GM23338 (cell line): ENCODE measurements around the gene ING4. TPM values are rescaled to one million over a fixed set of nuclear protein-coding genes. Genes with fewer than 3 reads are reported as not detected.
A peak's percentile ranks its signal among the peaks of the same experiment; 100 is the strongest.

Source experiments
- ATAC-seq: fragments of 200-7000 bp; cut with Tn5 transposase; 3 replicates; pipeline ENCODE4 v1.9.1; 2020
- DNase-seq: peaks from one replicate; pipeline ENCODE4 v3.0.0-alpha.2; 2015; ENCODE audit warnings: low spot score
- H2AFZ ChIP-seq: fragments of 200-600 bp; sonication (generic); 2 replicates; pipeline ENCODE4 v1.8.0; 2016; ENCODE audit warnings: antibody characterized with exemption, mild to moderate bottlenecking, moderate library complexity
- H3F3A ChIP-seq: fragments of 200-600 bp; sonication (generic); replicated peaks from 2 replicates; pipeline ENCODE4 v1.8.0; 2017; ENCODE audit warnings: antibody characterized with exemption, mixed run types, low read depth
- H3K27ac ChIP-seq: fragments of 200-600 bp; sonication (generic); 2 replicates; pipeline ENCODE4 v1.6.1; 2016; ENCODE audit warnings: low read depth
- H3K27me3 ChIP-seq: fragments of 200-600 bp; sonication (generic); 2 replicates; pipeline ENCODE4 v1.8.0; 2016; ENCODE audit warnings: mild to moderate bottlenecking, mixed run types, moderate library complexity; ENCODE audit not compliant: insufficient read depth
- H3K36me3 ChIP-seq: fragments of 200-600 bp; sonication (generic); 2 replicates; pipeline ENCODE4 v1.8.0; 2016; ENCODE audit warnings: mild to moderate bottlenecking; ENCODE audit not compliant: insufficient read depth
- H3K4me1 ChIP-seq: fragments of 200-600 bp; sonication (generic); 2 replicates; pipeline ENCODE4 v1.8.0; 2016; ENCODE audit warnings: mild to moderate bottlenecking, moderate library complexity; ENCODE audit not compliant: insufficient read depth
- H3K4me2 ChIP-seq: fragments of 200-600 bp; sonication (generic); 2 replicates; pipeline ENCODE4 v1.7.1; 2017; ENCODE audit warnings: mixed run types
- H3K4me3 ChIP-seq: fragments of 200-600 bp; sonication (generic); 2 replicates; pipeline ENCODE4 v1.6.1; 2016; ENCODE audit warnings: mixed run types
- H3K79me2 ChIP-seq: fragments of 200-600 bp; sonication (generic); replicated peaks from 2 replicates; pipeline ENCODE4 v1.8.0; 2017; ENCODE audit warnings: mild to moderate bottlenecking; ENCODE audit not compliant: insufficient read depth
- H3K9me2 ChIP-seq: fragments of 200-600 bp; sonication (generic); 2 replicates; pipeline ENCODE4 v1.8.0; 2017; ENCODE audit not compliant: insufficient read depth
- H4K20me1 ChIP-seq: fragments of 200-600 bp; sonication (generic); replicated peaks from 2 replicates; pipeline ENCODE4 v1.8.0; 2017; ENCODE audit warnings: mild to moderate bottlenecking; ENCODE audit not compliant: insufficient read depth
- H3K27ac Mint-ChIP-seq: 2 replicates; pipeline ENCODE4 v1.8.0; 2020; ENCODE audit warnings: inconsistent platforms, mild to moderate bottlenecking, moderate library complexity, mixed read lengths
- H3K27me3 Mint-ChIP-seq: 3 replicates; pipeline ENCODE4 v1.8.0; 2022; ENCODE audit warnings: low read depth, mild to moderate bottlenecking, moderate library complexity, mixed read lengths, inconsistent platforms; ENCODE audit not compliant: insufficient read depth, poor library complexity
- H3K36me3 Mint-ChIP-seq: 3 replicates; pipeline ENCODE4 v1.8.0; 2021; ENCODE audit warnings: low read depth, mild to moderate bottlenecking, inconsistent platforms, moderate library complexity, mixed read lengths
- H3K4me1 Mint-ChIP-seq: 3 replicates; pipeline ENCODE4 v1.8.0; 2020; ENCODE audit warnings: mild to moderate bottlenecking, inconsistent platforms, mixed read lengths
- H3K4me3 Mint-ChIP-seq: 3 replicates; pipeline ENCODE4 v1.8.0; 2021; ENCODE audit warnings: moderate library complexity, mild to moderate bottlenecking, inconsistent platforms, mixed read lengths
- H3K9me3 Mint-ChIP-seq: 3 replicates; pipeline ENCODE4 v1.8.0; 2020; ENCODE audit warnings: moderate library complexity, mild to moderate bottlenecking, inconsistent platforms, mixed read lengths
- EZH2 ChIP-seq: fragments of 200-600 bp; sonication (generic); IDR thresholded peaks from one replicate; pipeline ENCODE4 v1.8.0; 2017; ENCODE audit warnings: antibody characterized with exemption, mild to moderate bottlenecking, low read depth; ENCODE audit not compliant: unreplicated experiment
- EZH2phosphoT487 ChIP-seq: fragments of 200-600 bp; sonication (generic); IDR thresholded peaks from one replicate; pipeline ENCODE4 v1.8.1; 2018; ENCODE audit warnings: antibody characterized with exemption; ENCODE audit not compliant: unreplicated experiment
- JUNB ChIP-seq: IDR thresholded peaks from one replicate; pipeline ENCODE4 v1.6.1; 2016; ENCODE audit warnings: antibody characterized with exemption; ENCODE audit not compliant: unreplicated experiment
- POLR2AphosphoS5 ChIP-seq: IDR thresholded peaks from 2 replicates; pipeline ENCODE4 v1.6.1; 2016; ENCODE audit warnings: antibody characterized with exemption, low read depth
- STAT1 ChIP-seq: IDR thresholded peaks from one replicate; pipeline ENCODE4 v1.6.1; 2016; ENCODE audit warnings: antibody characterized with exemption; ENCODE audit not compliant: unreplicated experiment
- ZNF114 ChIP-seq: fragments of 250-450 bp; sonication (Bioruptor Pico); IDR thresholded peaks from 2 replicates; pipeline ENCODE4 v1.5.0; 2020; ENCODE audit warnings: mild to moderate bottlenecking, moderate library complexity
- polyA plus RNA-seq: library from polyadenylated mRNA; unstranded; fragments of >200 nt; fragmentation: Nextera tagmentation; extraction: Ambion mirVana; gene quantifications from 2 replicates; pipeline ENCODE4 v1.2.1, GENCODE V29; 2016
- total RNA-seq: library from RNA; depleted of rRNA; stranded (reverse); fragments of >200 nt; shearing (Covaris generic); gene quantifications from 2 replicates; pipeline ENCODE4 v1.2.3, GENCODE V29; 2014
- TF ChIP-seq, protein P1 (sequence below): IDR thresholded peaks from 2 replicates; pipeline ENCODE4 v1.6.1; 2016; ENCODE audit warnings: antibody characterized with exemption
- TF ChIP-seq, protein P2 (sequence below), 2 experiments: fragments of 200-600 bp in 1 of 2; sonication (generic) in 1 of 2; conservative IDR thresholded peaks; 2 replicates each; pipeline versions ENCODE4 v1.5.1 to v1.6.1; 2016 to 2017; ENCODE audit warnings: antibody characterized with exemption in 2 of 2, low read depth in 2 of 2, mild to moderate bottlenecking in 2 of 2, moderate library complexity in 1 of 2
- TF ChIP-seq, protein P3 (sequence below): IDR thresholded peaks from one replicate; pipeline ENCODE4 v1.6.1; 2018; ENCODE audit warnings: antibody characterized with exemption; ENCODE audit not compliant: unreplicated experiment

ING4 gene
- total and polyA plus RNA-seq, 2 experiments from 2014 or later: 22.0 to 29.6 TPM

DNA sequence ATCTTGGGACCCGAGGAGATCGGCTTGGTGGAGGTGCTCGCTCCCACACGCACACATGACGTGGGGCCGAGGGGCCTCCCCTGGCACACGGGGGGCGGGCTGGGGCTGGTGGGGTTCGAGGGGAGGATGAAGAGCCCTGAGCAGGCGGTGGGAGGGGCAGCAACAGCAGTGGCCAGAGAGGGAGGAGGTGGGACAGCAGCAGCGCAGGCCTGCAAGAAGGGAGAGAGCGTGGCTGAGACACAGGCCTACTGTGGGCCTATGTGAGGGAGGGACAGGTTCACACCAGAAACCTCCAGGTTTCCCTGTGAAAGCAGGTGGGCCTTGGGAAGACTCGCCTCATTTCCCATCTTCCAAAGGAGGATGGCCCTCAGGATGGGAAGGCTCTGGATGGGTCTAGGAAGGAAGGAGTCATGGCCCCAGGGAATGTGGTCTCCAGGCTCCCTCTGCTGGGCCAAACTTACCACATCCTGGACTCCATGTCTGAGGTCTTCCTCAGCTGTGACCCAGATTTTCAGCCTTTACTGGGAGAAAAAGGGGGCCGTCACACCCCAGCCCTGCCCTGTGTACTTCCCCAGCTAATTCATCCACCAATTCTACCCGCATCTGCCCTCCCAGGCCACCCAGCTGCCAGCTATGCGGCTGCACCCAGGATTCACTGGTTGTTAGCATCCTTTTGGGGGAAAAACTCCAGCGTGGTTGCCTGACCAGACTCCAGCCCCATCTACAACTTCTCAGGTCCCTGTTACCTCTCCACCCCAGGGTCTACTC lies 34.8 kb upstream of the ING4 start:
- H3K79me2 ChIP-seq: 0 out of 2 replicates have a peak, but pooled peaks cover 3% of the 10 kb centered on the region
- TF ChIP-seq, protein P1, sequence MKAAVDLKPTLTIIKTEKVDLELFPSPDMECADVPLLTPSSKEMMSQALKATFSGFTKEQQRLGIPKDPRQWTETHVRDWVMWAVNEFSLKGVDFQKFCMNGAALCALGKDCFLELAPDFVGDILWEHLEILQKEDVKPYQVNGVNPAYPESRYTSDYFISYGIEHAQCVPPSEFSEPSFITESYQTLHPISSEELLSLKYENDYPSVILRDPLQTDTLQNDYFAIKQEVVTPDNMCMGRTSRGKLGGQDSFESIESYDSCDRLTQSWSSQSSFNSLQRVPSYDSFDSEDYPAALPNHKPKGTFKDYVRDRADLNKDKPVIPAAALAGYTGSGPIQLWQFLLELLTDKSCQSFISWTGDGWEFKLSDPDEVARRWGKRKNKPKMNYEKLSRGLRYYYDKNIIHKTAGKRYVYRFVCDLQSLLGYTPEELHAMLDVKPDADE: no peak
- TF ChIP-seq JUNB (no peak), ZNF114 (no peak), POLR2AphosphoS5 (no peak), EZH2phosphoT487 (no peak), STAT1 (no peak)
- TF ChIP-seq, protein P2, sequence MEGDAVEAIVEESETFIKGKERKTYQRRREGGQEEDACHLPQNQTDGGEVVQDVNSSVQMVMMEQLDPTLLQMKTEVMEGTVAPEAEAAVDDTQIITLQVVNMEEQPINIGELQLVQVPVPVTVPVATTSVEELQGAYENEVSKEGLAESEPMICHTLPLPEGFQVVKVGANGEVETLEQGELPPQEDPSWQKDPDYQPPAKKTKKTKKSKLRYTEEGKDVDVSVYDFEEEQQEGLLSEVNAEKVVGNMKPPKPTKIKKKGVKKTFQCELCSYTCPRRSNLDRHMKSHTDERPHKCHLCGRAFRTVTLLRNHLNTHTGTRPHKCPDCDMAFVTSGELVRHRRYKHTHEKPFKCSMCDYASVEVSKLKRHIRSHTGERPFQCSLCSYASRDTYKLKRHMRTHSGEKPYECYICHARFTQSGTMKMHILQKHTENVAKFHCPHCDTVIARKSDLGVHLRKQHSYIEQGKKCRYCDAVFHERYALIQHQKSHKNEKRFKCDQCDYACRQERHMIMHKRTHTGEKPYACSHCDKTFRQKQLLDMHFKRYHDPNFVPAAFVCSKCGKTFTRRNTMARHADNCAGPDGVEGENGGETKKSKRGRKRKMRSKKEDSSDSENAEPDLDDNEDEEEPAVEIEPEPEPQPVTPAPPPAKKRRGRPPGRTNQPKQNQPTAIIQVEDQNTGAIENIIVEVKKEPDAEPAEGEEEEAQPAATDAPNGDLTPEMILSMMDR (conservative IDR thresholded peaks at IDR 0.05; ENCODE audit: low read depth in 2 of 2): peak; percentile 59 to 83
- Mint-ChIP-seq H3K36me3 (peaks cover 6% of the 10 kb centered on the region; the same call in 2 of the 3 replicates), H3K27ac (no peak overlapping the region), H3K4me3 (peak overlapping the region; percentile 16; the same call in 1 of the 3 replicates), H3K27me3 (peaks cover 28% of the 10 kb centered on the region), H3K9me3 (peaks cover 4% of the 10 kb centered on the region; the same call in 1 of the 3 replicates), H3K4me1 (peaks cover 30% of the 10 kb centered on the region)
- peaks cover 15% of the 10 kb centered on the region for H3K4me1 ChIP-seq
- H3K4me2 ChIP-seq: peak overlapping the region; percentile 55; the same call in 1 of the 2 replicates
- H3K4me3 ChIP-seq: no peak overlapping the region; the same call in 1 of the 2 replicates
- H3F3A ChIP-seq: peaks cover 16% of the 10 kb centered on the region; the same call in 1 of the 2 replicates
- ATAC-seq: peak; percentile 60
- H3K27me3 ChIP-seq: peaks cover 28% of the 10 kb centered on the region
- no peaks in the 10 kb centered on the region for H3K9me2 ChIP-seq
- H3K36me3 ChIP-seq: no peaks in the 10 kb centered on the region
- H2AFZ ChIP-seq: no peak overlapping the region
- no peaks in the 10 kb centered on the region for H4K20me1 ChIP-seq
- DNase-seq: peak; percentile 85
- 0 out of 2 replicates have a peak overlapping the region, but pooled peaks have one; percentile 59 for H3K27ac ChIP-seq

DNA sequence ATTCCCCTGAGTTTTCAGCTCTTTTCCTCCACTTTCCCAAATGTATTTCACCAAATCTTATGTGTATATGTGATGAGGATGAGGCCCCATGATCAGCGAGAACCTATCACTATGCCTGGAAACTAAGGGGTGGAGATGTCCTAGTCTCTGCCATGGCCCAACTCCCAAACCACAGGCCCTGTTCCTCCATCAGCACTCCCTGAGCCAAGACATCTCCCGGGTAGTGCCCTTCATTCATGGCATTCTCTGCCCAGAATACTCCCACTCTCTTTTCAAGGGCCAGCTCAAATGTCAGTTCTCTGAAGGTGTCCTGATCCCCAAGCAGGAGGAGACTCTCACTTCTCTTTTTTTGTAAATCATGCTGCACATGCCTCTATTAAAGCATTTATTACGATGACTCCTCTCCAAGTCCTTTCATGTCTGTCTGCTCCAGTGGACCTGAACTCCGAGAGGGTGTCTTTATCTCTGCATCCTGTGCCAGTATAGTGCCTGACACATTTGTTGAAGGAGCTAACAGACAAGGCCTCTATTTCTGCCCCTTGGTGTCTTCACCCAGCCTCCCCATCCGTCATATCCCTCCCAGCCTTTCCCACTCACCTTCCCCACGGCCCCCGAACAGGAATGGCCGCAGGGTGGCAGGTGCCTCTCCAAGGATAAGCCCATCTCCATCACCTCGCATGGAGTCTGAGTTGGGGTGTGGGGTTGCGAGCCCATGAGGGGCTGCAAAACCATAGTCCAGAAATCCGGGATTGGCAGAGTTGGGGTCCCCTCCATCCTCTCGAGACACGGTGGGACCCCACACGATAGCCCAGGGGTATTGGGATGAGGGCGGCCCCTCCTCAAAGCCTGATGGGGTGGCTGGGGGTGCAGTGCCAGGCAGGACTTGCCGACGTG lies 34.0 kb upstream of the ING4 start:
- Mint-ChIP-seq H3K9me3 (peaks cover 4% of the 10 kb centered on the region; the same call in 1 of the 3 replicates), H3K36me3 (peaks cover 6% of the 10 kb centered on the region; the same call in 2 of the 3 replicates), H3K27me3 (peaks cover 23% of the 10 kb centered on the region), H3K27ac (no peak overlapping the region), H3K4me3 (no peak overlapping the region; the same call in 2 of the 3 replicates), H3K4me1 (peaks cover 36% of the 10 kb centered on the region)
- Histone ChIP-seq H3K36me3 (no peaks in the 10 kb centered on the region), H3K27me3 (peaks cover 23% of the 10 kb centered on the region), H3K79me2 (0 out of 2 replicates have a peak, but pooled peaks cover 3% of the 10 kb centered on the region), H3F3A (peaks cover 14% of the 10 kb centered on the region; the same call in 1 of the 2 replicates), H4K20me1 (no peaks in the 10 kb centered on the region), H3K9me2 (no peaks in the 10 kb centered on the region), H2AFZ (no peak overlapping the region), H3K4me3 (no peak overlapping the region), H3K4me1 (peaks cover 15% of the 10 kb centered on the region), H3K27ac (no peak overlapping the region), H3K4me2 (no peak overlapping the region)
- no peak for TF ChIP-seq EZH2
- TF ChIP-seq ZNF114: no peak
- TF ChIP-seq EZH2phosphoT487: no peak
- TF ChIP-seq STAT1: no peak
- TF ChIP-seq, protein P3, sequence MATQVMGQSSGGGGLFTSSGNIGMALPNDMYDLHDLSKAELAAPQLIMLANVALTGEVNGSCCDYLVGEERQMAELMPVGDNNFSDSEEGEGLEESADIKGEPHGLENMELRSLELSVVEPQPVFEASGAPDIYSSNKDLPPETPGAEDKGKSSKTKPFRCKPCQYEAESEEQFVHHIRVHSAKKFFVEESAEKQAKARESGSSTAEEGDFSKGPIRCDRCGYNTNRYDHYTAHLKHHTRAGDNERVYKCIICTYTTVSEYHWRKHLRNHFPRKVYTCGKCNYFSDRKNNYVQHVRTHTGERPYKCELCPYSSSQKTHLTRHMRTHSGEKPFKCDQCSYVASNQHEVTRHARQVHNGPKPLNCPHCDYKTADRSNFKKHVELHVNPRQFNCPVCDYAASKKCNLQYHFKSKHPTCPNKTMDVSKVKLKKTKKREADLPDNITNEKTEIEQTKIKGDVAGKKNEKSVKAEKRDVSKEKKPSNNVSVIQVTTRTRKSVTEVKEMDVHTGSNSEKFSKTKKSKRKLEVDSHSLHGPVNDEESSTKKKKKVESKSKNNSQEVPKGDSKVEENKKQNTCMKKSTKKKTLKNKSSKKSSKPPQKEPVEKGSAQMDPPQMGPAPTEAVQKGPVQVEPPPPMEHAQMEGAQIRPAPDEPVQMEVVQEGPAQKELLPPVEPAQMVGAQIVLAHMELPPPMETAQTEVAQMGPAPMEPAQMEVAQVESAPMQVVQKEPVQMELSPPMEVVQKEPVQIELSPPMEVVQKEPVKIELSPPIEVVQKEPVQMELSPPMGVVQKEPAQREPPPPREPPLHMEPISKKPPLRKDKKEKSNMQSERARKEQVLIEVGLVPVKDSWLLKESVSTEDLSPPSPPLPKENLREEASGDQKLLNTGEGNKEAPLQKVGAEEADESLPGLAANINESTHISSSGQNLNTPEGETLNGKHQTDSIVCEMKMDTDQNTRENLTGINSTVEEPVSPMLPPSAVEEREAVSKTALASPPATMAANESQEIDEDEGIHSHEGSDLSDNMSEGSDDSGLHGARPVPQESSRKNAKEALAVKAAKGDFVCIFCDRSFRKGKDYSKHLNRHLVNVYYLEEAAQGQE: no peak
- no peak for ATAC-seq
- no peak for DNase-seq
